Nucleus accumbens (tissue), 56 donors: ENCODE measurements around the gene CRYL1.

ENCODE experiments used
- DNase-seq, 56 donors: peaks; one replicate each; lab custom pipeline; 2025; lab: John Stamatoyannopoulos, UW

Gene CRYL1

GRCh38 chr13:20534038-20534608 is 8.5 kb upstream of the CRYL1 start:
- no peak for DNase-seq

GRCh38 chr13:20528452-20528851 is 2.8 kb upstream of the CRYL1 start:
- no peak for DNase-seq

GRCh38 chr13:20526664-20527063 is 1.0 kb upstream of the CRYL1 start:
- DNase-seq = peak in 3 of 56 donors; percentile 9 to 19 (median 18)

- DNase-seq = peak in 39 of 56 donors; percentile 4 to 71 (median 50)
Measured at GRCh38 chr13:20525144-20525600, 485 bp downstream of the CRYL1 start.

GRCh38 chr13:20521364-20522115 is 4.1 kb downstream of the CRYL1 start:
- DNase-seq = no peak

GRCh38 chr13:20519875-20520274 is 5.8 kb downstream of the CRYL1 start:
- DNase-seq = no peak

GRCh38 chr13:20518660-20519100 is 7.0 kb downstream of the CRYL1 start:
- DNase-seq = no peak

GRCh38 chr13:20514866-20515265 is 10.8 kb downstream of the CRYL1 start:
- no peak for DNase-seq

- DNase-seq = no peak
Measured at GRCh38 chr13:20513466-20513995, 12.1 kb downstream of the CRYL1 start.

- DNase-seq = no peak
Measured at GRCh38 chr13:20512042-20512683, 13.5 kb downstream of the CRYL1 start.

- no peak for DNase-seq
Measured at GRCh38 chr13:20506696-20507095, 19.0 kb downstream of the CRYL1 start.

- no peak for DNase-seq
Measured at GRCh38 chr13:20505405-20506366, 20.0 kb downstream of the CRYL1 start.

- DNase-seq = no peak
Measured at GRCh38 chr13:20503088-20504083, 22.3 kb downstream of the CRYL1 start.

GRCh38 chr13:20501592-20501991 is 24.1 kb downstream of the CRYL1 start:
- DNase-seq = no peak

- DNase-seq = no peak
Measured at GRCh38 chr13:20501120-20501519, 24.5 kb downstream of the CRYL1 start.

- no peak for DNase-seq
Measured at GRCh38 chr13:20499986-20500385, 25.7 kb downstream of the CRYL1 start.

GRCh38 chr13:20498659-20499058 is 27.0 kb downstream of the CRYL1 start:
- no peak for DNase-seq

- DNase-seq = no peak
Measured at GRCh38 chr13:20498129-20498528, 27.5 kb downstream of the CRYL1 start.
